PFSK-1 (cell line): ENCODE data around the gene CHTF18.

Experiments used
- TAF1 ChIP-seq: IDR thresholded peaks from 2 replicates; pipeline ENCODE4 v1.6.1; 2012; ENCODE audit warnings: low read length, control low read depth, borderline replicate concordance; ENCODE audit not compliant: insufficient read depth
- TF ChIP-seq, protein P1 (sequence below), 2 experiments: IDR thresholded peaks; 2 replicates each; pipeline versions ENCODE4 v1.6.1 to v1.8.0; 2011 to 2012; ENCODE audit warnings: low read depth in 2 of 2, low read length in 2 of 2, control low read depth in 1 of 2, inconsistent platforms in 1 of 2, mild to moderate bottlenecking in 1 of 2, moderate library complexity in 1 of 2; ENCODE audit not compliant: insufficient read depth in 1 of 2

DNA sequence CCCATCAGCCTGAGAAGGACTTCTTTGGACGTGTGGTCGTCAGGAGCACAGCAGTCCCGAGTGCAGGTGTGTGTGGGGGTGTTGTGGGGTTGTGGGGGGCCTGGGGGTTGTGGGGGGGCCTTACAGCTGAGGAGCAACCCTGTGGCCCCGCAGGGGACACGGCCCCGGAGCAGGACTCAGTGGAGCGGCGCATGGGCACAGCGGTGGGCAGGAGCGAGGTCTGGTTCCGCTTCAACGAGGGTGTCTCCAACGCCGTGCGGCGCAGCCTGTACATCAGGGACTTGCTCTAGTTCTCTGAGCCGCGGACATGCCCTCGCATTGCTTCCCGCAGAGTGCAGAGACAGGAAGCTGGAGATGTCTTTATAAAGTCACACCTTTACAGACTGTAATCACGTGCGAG lies 9.3 kb downstream of the CHTF18 start:
- TF ChIP-seq, protein P1, sequence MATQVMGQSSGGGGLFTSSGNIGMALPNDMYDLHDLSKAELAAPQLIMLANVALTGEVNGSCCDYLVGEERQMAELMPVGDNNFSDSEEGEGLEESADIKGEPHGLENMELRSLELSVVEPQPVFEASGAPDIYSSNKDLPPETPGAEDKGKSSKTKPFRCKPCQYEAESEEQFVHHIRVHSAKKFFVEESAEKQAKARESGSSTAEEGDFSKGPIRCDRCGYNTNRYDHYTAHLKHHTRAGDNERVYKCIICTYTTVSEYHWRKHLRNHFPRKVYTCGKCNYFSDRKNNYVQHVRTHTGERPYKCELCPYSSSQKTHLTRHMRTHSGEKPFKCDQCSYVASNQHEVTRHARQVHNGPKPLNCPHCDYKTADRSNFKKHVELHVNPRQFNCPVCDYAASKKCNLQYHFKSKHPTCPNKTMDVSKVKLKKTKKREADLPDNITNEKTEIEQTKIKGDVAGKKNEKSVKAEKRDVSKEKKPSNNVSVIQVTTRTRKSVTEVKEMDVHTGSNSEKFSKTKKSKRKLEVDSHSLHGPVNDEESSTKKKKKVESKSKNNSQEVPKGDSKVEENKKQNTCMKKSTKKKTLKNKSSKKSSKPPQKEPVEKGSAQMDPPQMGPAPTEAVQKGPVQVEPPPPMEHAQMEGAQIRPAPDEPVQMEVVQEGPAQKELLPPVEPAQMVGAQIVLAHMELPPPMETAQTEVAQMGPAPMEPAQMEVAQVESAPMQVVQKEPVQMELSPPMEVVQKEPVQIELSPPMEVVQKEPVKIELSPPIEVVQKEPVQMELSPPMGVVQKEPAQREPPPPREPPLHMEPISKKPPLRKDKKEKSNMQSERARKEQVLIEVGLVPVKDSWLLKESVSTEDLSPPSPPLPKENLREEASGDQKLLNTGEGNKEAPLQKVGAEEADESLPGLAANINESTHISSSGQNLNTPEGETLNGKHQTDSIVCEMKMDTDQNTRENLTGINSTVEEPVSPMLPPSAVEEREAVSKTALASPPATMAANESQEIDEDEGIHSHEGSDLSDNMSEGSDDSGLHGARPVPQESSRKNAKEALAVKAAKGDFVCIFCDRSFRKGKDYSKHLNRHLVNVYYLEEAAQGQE (IDR thresholded peaks at IDR 0.05; ENCODE audit: insufficient read depth in 1 of 2, low read depth in 2 of 2, low read length in 2 of 2), result no peak
- no peak for TF ChIP-seq TAF1
